HepG2 (cell line): ENCODE results near the gene FABP1. TPM values are rescaled to one million over a fixed set of nuclear protein-coding genes. Genes with fewer than 3 reads are reported as not detected.

ENCODE experiments used
- ASH2L ChIP-seq: fragments of 300-600, 200-600 bp; sonication (generic); IDR thresholded peaks from 2 replicates; pipeline ENCODE4 v1.7.0; 2017; ENCODE audit warnings: low read depth, mild to moderate bottlenecking, moderate library complexity, mixed read lengths, low read length; ENCODE audit not compliant: insufficient read length
- HNF1B ChIP-seq: sonication (generic); formaldehyde crosslinking; IDR thresholded peaks from 2 replicates; pipeline ENCODE4 v1.5.1; 2020; ENCODE audit warnings: mild to moderate bottlenecking, moderate library complexity, missing genetic modification reagents
- MEF2D ChIP-seq: sonication (generic); formaldehyde crosslinking; IDR thresholded peaks from 2 replicates; pipeline ENCODE4 v1.5.1; 2020; ENCODE audit warnings: mild to moderate bottlenecking, missing genetic modification reagents
- MXD1 ChIP-seq: sonication (generic); formaldehyde crosslinking; IDR thresholded peaks from 2 replicates; pipeline ENCODE4 v1.4.0; 2020; ENCODE audit warnings: mild to moderate bottlenecking, missing genetic modification reagents
- NFAT5 ChIP-seq: sonication (generic); formaldehyde crosslinking; IDR thresholded peaks from 2 replicates; pipeline ENCODE4 v1.4.0; 2020; ENCODE audit warnings: missing genetic modification reagents
- POGZ ChIP-seq: sonication (generic); formaldehyde crosslinking; IDR thresholded peaks from 2 replicates; pipeline ENCODE4 v1.4.0; 2020; ENCODE audit warnings: mild to moderate bottlenecking, missing genetic modification reagents
- REL ChIP-seq: sonication (generic); formaldehyde crosslinking; conservative IDR thresholded peaks from 2 replicates; pipeline ENCODE4 v1.8.0; 2022; ENCODE audit warnings: mild to moderate bottlenecking, missing genetic modification reagents, moderate library complexity
- RXRA ChIP-seq: sonication (generic); formaldehyde crosslinking; IDR thresholded peaks from 2 replicates; pipeline ENCODE4 v1.5.1; 2020; ENCODE audit warnings: missing genetic modification reagents
- SAFB2 ChIP-seq: sonication (generic); formaldehyde crosslinking; IDR thresholded peaks from 2 replicates; pipeline ENCODE4 v1.5.1; 2020; ENCODE audit warnings: missing genetic modification reagents, low read depth, mild to moderate bottlenecking, borderline replicate concordance
- ZC3H4 ChIP-seq: sonication (generic); formaldehyde crosslinking; IDR thresholded peaks from 2 replicates; pipeline ENCODE4 v1.4.0; 2020; ENCODE audit warnings: missing genetic modification reagents, borderline replicate concordance
- ZNF281 ChIP-seq: sonication (generic); formaldehyde crosslinking; IDR thresholded peaks from 2 replicates; pipeline ENCODE4 v1.4.0; 2020; ENCODE audit warnings: missing genetic modification reagents, borderline replicate concordance
- ZNF446 ChIP-seq: sonication (generic); formaldehyde crosslinking; IDR thresholded peaks from 2 replicates; pipeline ENCODE4 v1.5.0; 2020; ENCODE audit warnings: mild to moderate bottlenecking, missing genetic modification reagents
- ZNF503 ChIP-seq: sonication (generic); formaldehyde crosslinking; IDR thresholded peaks from 2 replicates; pipeline ENCODE4 v1.4.0; 2020; ENCODE audit warnings: missing genetic modification reagents
- ZNF513 ChIP-seq: sonication (generic); formaldehyde crosslinking; conservative IDR thresholded peaks from 2 replicates; pipeline ENCODE4 v1.5.0; 2020; ENCODE audit warnings: missing genetic modification reagents
- ZNF749 ChIP-seq: sonication (generic); formaldehyde crosslinking; IDR thresholded peaks from 2 replicates; pipeline ENCODE4 v1.8.0; 2022; ENCODE audit warnings: mild to moderate bottlenecking, missing genetic modification reagents, moderate library complexity, borderline replicate concordance
- polyA plus RNA-seq, 8 experiments: library from polyadenylated mRNA; depleted of rRNA in 3 of 8; stranded (reverse) in 7 of 8; unstranded in 1 of 8; fragments of >200 nt; fragmentation: Illumina TruSeq in 4 of 8; extraction: Trizol in 4 of 8; gene quantifications; 2 replicates each; pipeline versions ENCODE4 v1.2.1 to v1.2.3, GENCODE V29; 2011 to 2016; ENCODE audit warnings: low read depth in 4 of 8, missing spikeins in 1 of 8, mixed read lengths in 1 of 8; ENCODE audit not compliant: insufficient read depth in 1 of 8
- total RNA-seq, 5 experiments: library from RNA; depleted of rRNA; stranded (reverse); fragments of >200 nt; fragmentation: Illumina TruSeq; extraction: Trizol; gene quantifications; 2 replicates each; pipeline ENCODE4 v1.2.3, GENCODE V29; 2016; ENCODE audit warnings: low read depth in 1 of 5

Gene FABP1
- total and polyA plus RNA-seq, 2 of the 13 experiments (the other 11 are each of a cell fraction or from before 2014, with no cell fraction given) = 644 to 1,608 TPM

- TF ChIP-seq ZNF513 (CRISPR knock-in tag) = no peak
- no peak for TF ChIP-seq ASH2L
- no peak for TF ChIP-seq MEF2D (CRISPR knock-in tag)
- no peak for TF ChIP-seq MXD1 (CRISPR knock-in tag)
- TF ChIP-seq ZNF446 = no peak
- TF ChIP-seq SAFB2 (CRISPR knock-in tag) = no peak
- TF ChIP-seq REL (CRISPR knock-in tag) = no peak
- 0 out of 2 replicates have a peak, but pooled peaks have one; percentile 27 for TF ChIP-seq ZNF749 (CRISPR knock-in tag)
- TF ChIP-seq HNF1B (CRISPR knock-in tag) = peak; percentile 55; the same call in 1 of the 2 replicates
- no peak for TF ChIP-seq ZC3H4
- TF ChIP-seq POGZ (CRISPR knock-in tag) = peak; percentile 61; the same call in 1 of the 2 replicates
- TF ChIP-seq NFAT5 (CRISPR knock-in tag) = no peak
- peak; percentile 46; the same call in 1 of the 2 replicates for TF ChIP-seq RXRA (CRISPR knock-in tag)
- no peak for TF ChIP-seq ZNF503 (CRISPR knock-in tag)
- peak; percentile 91 for TF ChIP-seq ZNF281 (CRISPR knock-in tag)
Observed at GRCh38 chr2:88136817-88137216, 9.0 kb upstream of the FABP1 start (continued).
